GM21529 (cell line): ENCODE results near the gene HAAO.

Experiments
- ATAC-seq: cut with Tn5 transposase; IDR thresholded peaks from one replicate; pipeline ENCODE4 v1.9.1; 2021; ENCODE audit not compliant: unreplicated experiment

The HAAO gene

DNA sequence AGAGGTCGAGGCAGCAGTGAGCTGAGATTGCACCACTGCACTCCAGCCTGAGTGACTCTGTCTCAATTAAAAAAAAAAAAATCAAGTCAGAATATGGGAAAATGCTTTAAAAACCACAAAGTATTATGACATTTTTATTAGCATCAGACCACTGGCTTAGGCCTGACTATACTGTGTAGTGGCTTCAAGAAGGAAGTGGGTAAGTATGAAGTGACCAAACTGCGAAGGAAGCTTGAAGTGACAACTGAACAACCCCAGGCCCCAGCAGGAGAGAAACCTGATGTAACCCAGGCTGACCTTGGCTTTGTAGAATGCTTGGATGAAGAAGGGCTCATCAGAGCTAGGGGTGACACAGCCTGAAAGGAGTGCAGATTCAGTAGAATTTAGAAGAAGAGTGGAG lies 21.4 kb upstream of the HAAO start:
- no peak for ATAC-seq

DNA sequence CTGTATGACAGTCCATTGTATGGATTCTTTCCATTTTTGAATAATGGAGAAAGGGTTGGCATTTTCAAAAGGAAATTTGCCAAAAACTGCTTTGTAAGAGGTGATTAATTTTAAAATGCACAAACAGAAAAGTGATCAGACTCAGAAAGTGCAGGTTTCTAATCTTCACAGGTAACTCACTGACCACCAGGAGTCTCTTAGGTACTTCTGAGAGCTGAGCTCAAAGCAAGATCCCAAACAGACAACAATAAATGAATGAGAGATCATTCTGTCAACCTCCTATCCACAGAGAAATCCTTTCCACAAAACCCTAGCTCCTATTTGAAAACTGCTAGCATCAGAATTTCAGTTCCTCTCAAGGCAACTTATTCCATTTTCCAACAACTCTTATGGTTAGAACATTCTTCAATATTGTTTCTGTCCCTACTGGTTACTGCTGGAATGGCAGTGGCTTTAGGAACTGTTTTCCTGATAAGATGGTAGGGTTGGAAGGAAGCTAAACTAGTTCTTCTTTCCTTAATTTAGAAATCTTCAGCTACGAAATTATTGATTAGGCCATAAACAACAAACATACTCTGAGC lies 20.6 kb upstream of the HAAO start:
- no peak for ATAC-seq

DNA sequence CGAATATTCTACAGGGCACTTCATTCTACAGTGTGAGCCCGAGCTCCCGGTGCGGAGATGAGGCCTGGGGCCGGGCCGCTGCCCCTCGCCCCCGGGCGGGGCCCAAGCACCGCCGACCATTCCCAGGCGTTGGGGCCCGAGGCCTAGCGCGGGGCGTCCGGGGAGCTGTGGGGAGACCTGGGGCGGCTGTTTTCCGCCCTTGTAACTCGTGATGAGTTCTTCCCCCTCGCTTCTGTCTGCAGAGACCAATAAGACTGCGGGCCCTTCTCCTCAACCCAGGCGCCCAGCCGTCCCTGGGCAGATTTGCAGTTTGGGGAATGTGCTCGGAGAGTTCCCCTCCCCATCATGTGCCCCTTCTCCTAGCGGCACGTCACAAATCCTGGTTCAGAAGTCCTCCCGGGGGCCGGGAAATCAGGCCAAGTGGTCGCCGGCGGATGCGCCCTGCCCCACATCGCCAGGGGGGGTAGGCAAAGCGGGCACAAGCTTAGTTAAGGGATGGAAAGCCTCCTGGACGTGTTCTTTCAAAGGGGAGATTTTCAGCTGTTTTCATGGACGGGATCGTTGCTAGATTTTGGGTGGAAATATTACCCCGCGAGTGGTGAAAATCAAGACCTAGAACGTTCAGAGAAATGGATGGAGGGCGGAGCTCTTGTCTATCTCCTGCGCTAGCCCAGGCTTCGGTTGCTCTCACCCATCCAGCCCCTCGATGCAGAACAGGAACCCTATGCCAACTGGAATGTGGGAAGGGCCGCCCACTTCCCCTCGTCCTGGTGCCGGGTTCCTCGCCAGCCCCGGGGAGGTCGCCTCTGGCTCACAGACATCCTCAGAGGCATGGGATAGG lies 18.8 kb upstream of the HAAO start:
- peak; percentile 13 for ATAC-seq

GRCh38 chr2:42810121-42810970 lies 18.0 kb upstream of the HAAO start:
- peak; percentile 74 for ATAC-seq

DNA sequence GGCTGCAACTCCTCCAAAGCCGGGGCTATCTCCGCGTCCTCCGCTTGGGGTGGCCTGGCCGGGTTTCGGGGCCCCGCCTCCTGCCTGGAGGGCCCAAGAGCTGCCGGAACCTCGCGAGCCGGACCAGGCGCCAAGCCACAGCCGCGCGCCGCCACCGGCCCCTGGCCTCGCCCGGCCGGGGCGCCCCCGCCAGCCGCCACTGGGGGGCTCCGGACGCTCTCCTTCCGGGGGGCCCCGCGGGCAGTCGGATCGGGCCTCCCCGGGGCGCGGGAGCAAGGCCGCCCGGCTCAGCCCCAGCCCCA lies 17.4 kb upstream of the HAAO start:
- peak; percentile 45 for ATAC-seq

GRCh38 chr2:42809131-42809818 lies 16.9 kb upstream of the HAAO start:
- ATAC-seq: no peak

DNA sequence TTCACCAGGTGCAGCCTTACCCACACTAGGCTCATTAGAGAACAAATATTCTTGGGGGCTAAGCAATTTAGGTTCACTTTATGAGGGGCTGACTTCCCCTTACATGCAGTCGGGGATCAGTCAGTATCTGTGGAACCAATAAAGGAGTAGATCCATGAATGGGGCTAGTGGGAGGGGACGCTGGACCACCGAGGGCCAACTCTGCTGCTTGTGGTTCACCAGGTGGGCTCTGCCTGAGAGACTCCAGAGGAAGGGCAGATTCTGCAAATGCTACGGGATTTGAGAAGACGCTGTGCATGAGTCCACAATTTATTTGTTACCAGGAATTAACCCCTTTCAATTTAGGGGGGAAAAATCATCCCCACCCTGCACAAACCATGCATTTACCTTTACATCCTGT lies 15.9 kb upstream of the HAAO start:
- ATAC-seq: no peak

- no peak for ATAC-seq
Observed at GRCh38 chr2:42806786-42807185, 14.4 kb upstream of the HAAO start.

DNA sequence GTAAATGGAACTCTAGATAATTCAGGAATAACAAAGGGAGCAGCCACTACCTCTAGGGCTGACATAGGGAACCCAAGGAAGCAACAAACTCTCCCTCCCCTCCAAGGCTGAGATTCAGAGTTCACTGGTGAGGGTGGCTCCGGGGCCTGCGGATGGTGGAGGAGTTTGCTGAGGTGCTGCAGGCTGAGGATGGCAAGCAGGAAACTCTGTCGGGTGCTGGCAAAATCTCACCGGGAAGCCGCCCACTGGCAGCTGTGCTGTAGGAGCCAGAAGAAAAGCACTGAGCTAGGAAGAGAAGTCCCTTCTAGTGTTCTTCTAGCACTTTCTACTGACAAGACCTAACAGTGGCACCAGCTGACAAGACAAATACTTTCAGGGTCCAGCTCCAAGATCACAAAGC lies 12.5 kb upstream of the HAAO start:
- ATAC-seq: no peak

DNA sequence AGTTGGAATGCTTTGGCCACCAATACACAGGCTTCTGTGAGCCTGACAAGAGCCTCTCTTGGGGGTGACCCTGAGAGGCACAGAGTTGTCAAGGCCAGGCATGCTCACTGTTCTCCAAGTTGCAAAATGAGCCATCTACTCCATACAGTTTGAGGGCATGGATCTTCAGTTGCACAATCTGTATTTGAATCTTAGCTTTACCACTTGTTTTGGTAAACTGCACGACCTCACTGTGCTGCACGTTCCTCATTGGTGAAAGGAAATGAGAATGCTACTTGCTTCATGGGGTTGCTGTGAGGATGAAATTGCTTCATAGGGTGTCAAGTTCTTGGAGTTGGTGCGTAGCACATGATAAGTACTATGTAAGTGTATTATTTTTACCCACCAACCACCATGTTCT lies 12.0 kb upstream of the HAAO start:
- ATAC-seq: no peak

DNA sequence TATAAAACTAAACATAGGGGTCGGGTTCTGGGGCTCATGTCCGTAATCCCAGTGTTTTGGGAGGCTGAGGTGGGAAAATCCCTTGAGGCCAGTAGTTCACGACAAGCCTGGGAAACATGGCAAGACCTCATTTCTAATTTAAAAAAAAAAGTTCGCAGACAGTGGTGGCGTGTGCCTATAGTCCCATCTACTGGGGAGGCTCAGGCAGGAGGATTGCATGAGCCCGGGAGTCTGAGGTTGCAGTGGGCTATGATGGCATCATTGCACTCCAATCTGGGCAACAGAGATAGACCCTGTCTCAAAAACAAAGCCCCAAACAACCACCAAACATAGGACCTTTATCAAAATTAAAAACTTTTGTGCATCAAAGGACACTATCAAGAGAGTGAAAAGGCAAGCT lies 9.8 kb upstream of the HAAO start:
- no peak for ATAC-seq

- ATAC-seq: no peak
Observed at GRCh38 chr2:42801381-42801780, 9.0 kb upstream of the HAAO start.

DNA sequence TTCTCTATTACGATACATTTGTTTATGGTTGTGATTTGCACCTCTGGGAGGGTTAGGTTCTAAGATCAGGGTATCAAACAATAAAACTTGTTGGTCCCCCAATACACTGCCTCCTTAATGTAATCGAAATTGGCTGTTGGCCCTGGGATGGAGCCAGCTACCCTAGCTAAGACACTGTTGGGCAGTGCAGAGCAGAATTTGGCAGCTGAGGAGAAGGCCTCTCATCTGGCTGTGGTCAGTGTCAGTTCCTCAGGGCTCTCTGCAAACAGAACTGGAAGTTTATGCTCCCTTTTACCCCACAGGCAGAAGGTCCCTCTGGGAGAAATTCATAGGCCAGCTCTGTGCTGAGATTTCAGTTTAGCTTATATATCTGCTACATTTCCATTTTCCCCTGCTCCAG lies 8.6 kb upstream of the HAAO start:
- ATAC-seq: no peak

GRCh38 chr2:42800461-42800962 lies 8.1 kb upstream of the HAAO start:
- no peak for ATAC-seq

- no peak for ATAC-seq
Observed at GRCh38 chr2:42799881-42800280, 7.5 kb upstream of the HAAO start.

DNA sequence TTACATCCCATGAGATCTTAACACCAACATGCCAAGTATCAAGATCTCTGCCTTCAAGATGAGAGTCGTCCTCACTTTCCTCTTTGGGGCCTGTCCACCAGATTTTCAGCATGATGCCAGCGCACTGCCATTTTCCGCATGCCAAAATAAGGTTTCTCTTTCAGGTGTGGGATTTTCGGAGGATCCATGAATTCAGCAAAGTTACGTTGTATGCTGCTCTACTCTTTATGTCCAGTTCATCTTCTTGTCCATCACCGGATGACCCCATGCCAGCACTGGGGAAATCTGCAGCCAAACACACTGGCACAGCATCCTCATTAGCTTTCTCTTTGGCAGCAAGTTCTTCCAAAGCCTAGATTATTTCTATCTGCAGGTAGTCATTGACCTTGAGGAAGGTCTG lies 4.9 kb upstream of the HAAO start:
- ATAC-seq: no peak

DNA sequence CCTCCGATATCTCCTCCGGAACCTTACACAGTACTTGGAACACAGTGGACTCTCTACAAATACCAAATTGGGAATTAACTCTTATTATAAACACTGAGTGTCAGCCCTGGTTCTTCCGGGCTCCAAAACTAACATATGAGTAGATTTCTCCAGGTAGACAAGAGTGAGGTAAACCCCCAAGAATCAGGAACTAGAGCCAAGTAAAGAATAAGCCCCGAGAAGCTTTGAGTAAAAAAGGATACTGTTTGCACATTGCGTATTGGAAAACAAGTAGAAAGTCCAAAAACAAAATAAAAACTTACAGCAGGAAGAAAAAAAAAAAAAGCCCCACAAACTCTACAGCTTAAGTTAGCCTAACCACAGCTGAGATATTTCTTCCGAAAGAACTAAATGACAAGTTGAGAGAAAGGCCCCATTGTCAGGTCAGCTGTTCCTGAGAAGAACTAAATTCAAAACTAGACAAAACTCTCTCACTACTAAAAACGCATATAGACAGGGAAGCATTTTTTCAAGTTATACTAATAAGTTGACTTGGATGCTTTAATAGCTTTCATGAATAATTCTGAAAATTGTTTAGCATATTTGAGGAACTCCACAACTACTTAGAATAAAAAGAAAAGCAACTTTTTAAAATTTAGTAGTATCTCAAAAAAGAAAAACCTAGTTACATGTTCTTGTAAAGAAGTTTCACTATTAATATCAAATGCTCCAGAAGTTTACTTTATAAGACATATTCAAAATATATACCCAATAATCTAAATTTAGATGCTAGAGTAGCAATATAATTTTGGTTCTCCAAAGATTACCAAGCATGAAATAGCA lies 4.3 kb upstream of the HAAO start:
- ATAC-seq: peak; percentile 46

- peak; percentile 38 for ATAC-seq
Observed at GRCh38 chr2:42795841-42796301, 3.5 kb upstream of the HAAO start.

DNA sequence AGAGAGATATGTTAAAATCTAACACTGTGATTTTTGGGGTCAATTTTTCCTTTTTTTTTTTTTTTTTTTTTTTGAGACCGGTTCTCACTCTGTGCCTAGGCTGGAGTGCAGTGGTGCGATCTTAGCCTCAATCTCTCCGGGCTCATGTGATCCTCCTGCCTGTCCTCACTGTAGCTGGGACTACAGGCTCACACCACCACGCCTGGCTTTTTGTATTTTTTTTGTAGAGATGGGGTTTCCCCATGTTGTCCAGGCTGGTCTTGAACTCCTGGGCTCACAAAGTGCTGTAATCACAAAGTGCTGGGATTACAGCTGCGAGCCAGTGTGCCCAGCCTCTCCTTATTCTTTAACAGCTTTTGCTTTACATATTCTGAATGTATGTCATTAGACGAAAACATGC lies 2.9 kb upstream of the HAAO start:
- no peak for ATAC-seq

GRCh38 chr2:42794271-42795046 lies 2.1 kb upstream of the HAAO start:
- peak; percentile 17 for ATAC-seq
